HepG2 (cell line): ENCODE data around the gene TRA2B. TPM values are rescaled to one million over a fixed set of nuclear protein-coding genes. Genes with fewer than 3 reads are reported as not detected.

Source experiments
- ATF3 ChIP-seq: sonication (generic); formaldehyde crosslinking; IDR thresholded peaks from 2 replicates; pipeline ENCODE4 v1.4.0; 2020; ENCODE audit warnings: missing genetic modification reagents
- FOXO1 ChIP-seq: sonication (generic); formaldehyde crosslinking; IDR thresholded peaks from 2 replicates; pipeline ENCODE4 v1.4.0; 2020; ENCODE audit warnings: missing genetic modification reagents
- GABPB1 ChIP-seq: IDR thresholded peaks from 2 replicates; pipeline ENCODE4 v1.6.1; 2016; ENCODE audit warnings: mild to moderate bottlenecking, missing genetic modification reagents, moderate library complexity, missing compliant biosample characterization
- GPBP1L1 ChIP-seq: sonication (generic); formaldehyde crosslinking; IDR thresholded peaks from 2 replicates; pipeline ENCODE4 v1.5.0; 2020; ENCODE audit warnings: mild to moderate bottlenecking, missing genetic modification reagents
- HDAC6 ChIP-seq: fragments of 200-600 bp; sonication (generic); IDR thresholded peaks from 2 replicates; pipeline ENCODE4 v1.7.0; 2017; ENCODE audit warnings: mild to moderate bottlenecking, antibody characterized with exemption, low read length, low read depth
- KLF15 ChIP-seq: sonication (generic); formaldehyde crosslinking; IDR thresholded peaks from 2 replicates; pipeline ENCODE4 v1.8.1; 2023; ENCODE audit warnings: borderline replicate concordance, mild to moderate bottlenecking, inconsistent platforms, missing genetic modification reagents, mixed read lengths
- MIXL1 ChIP-seq: IDR thresholded peaks from 2 replicates; pipeline ENCODE4 v1.6.1; 2016
- MLXIP ChIP-seq: sonication (generic); formaldehyde crosslinking; IDR thresholded peaks from 2 replicates; pipeline ENCODE4 v1.9.0; 2021; ENCODE audit warnings: missing genetic modification reagents, borderline replicate concordance
- NR0B2 ChIP-seq: sonication (generic); formaldehyde crosslinking; IDR thresholded peaks from 2 replicates; pipeline ENCODE4 v1.4.0; 2020; ENCODE audit warnings: mild to moderate bottlenecking, missing genetic modification reagents
- PRDM10 ChIP-seq: sonication (generic); formaldehyde crosslinking; IDR thresholded peaks from 2 replicates; pipeline ENCODE4 v1.4.0; 2020; ENCODE audit warnings: low read depth, missing genetic modification reagents
- RARA ChIP-seq: IDR thresholded peaks from 2 replicates; pipeline ENCODE4 v1.6.1; 2016; ENCODE audit warnings: missing genetic modification reagents, missing compliant biosample characterization
- RFXAP ChIP-seq: sonication (generic); formaldehyde crosslinking; IDR thresholded peaks from 2 replicates; pipeline ENCODE4 v1.4.0; 2020; ENCODE audit warnings: missing genetic modification reagents, borderline replicate concordance
- ZNF567 ChIP-seq: sonication (generic); formaldehyde crosslinking; IDR thresholded peaks from 2 replicates; pipeline ENCODE4 v1.8.1; 2023; ENCODE audit warnings: mild to moderate bottlenecking, missing genetic modification reagents, borderline replicate concordance
- ZNF687 ChIP-seq: sonication (generic); formaldehyde crosslinking; IDR thresholded peaks from 2 replicates; pipeline ENCODE4 v1.5.1; 2020; ENCODE audit warnings: mild to moderate bottlenecking, missing genetic modification reagents, moderate library complexity
- ZNF891 ChIP-seq: sonication (generic); formaldehyde crosslinking; IDR thresholded peaks from 2 replicates; pipeline ENCODE4 v1.5.0; 2020; ENCODE audit warnings: mild to moderate bottlenecking, missing genetic modification reagents
- polyA plus RNA-seq, 8 experiments: library from polyadenylated mRNA; depleted of rRNA in 3 of 8; stranded (reverse) in 7 of 8; unstranded in 1 of 8; fragments of >200 nt; fragmentation: Illumina TruSeq in 4 of 8; extraction: Trizol in 4 of 8; gene quantifications; 2 replicates each; pipeline versions ENCODE4 v1.2.1 to v1.2.3, GENCODE V29; 2011 to 2016; ENCODE audit warnings: low read depth in 4 of 8, missing spikeins in 1 of 8, mixed read lengths in 1 of 8; ENCODE audit not compliant: insufficient read depth in 1 of 8
- total RNA-seq, 5 experiments: library from RNA; depleted of rRNA; stranded (reverse); fragments of >200 nt; fragmentation: Illumina TruSeq; extraction: Trizol; gene quantifications; 2 replicates each; pipeline ENCODE4 v1.2.3, GENCODE V29; 2016; ENCODE audit warnings: low read depth in 1 of 5

Gene TRA2B
- total and polyA plus RNA-seq, 2 of the 13 experiments (the other 11 are each of a cell fraction or from before 2014, with no cell fraction given), result 105 to 241 TPM

GRCh38 chr3:185937689-185938374 lies at the start of gene TRA2B (continued):
- TF ChIP-seq ZNF687, result peak; percentile 99
- no peak for TF ChIP-seq PRDM10 (CRISPR knock-in tag)
- peak; percentile 67; the same call in 1 of the 2 replicates for TF ChIP-seq MIXL1 (CRISPR knock-in tag)
- peak; percentile 79 for TF ChIP-seq MLXIP (CRISPR knock-in tag)
- peak; percentile 61 for TF ChIP-seq ATF3 (CRISPR knock-in tag)
- peak; percentile 68 for TF ChIP-seq FOXO1 (CRISPR knock-in tag)
- TF ChIP-seq RFXAP (CRISPR knock-in tag), result peak; percentile 82
- TF ChIP-seq ZNF891, result no peak; the same call in 1 of the 2 replicates
- peak; percentile 97 for TF ChIP-seq GABPB1
- peak; percentile 85; the same call in 1 of the 2 replicates for TF ChIP-seq KLF15 (CRISPR knock-in tag)
- no peak; the same call in none of the 2 replicates for TF ChIP-seq RARA (CRISPR knock-in tag)
- TF ChIP-seq ZNF567 (CRISPR knock-in tag), result peak; percentile 69
- no peak for TF ChIP-seq GPBP1L1 (CRISPR knock-in tag)
- TF ChIP-seq HDAC6, result no peak
- peak; percentile 91 for TF ChIP-seq NR0B2 (CRISPR knock-in tag)
